GM13976 (cell line): Measurements from ENCODE around the gene TTC23L.
"Not testable (repeated sequence)": the region's sequence is repeated elsewhere in the genome, so short reads cannot be mapped to it uniquely, and the experiment has no call there.

Experiments used
- DNase-seq: peaks from one replicate; pipeline ENCODE4 v3.0.0; 2012; ENCODE audit warnings: low spot score
- CTCF ChIP-seq: IDR thresholded peaks from 2 replicates; pipeline ENCODE4 v1.5.1; 2012; ENCODE audit warnings: borderline replicate concordance, mild to moderate bottlenecking; ENCODE audit not compliant: insufficient read depth; ENCODE audit errors: extremely low read depth, missing control alignments, control extremely low read depth
- in situ Hi-C: fragments of 300-500 bp; cut with MboI; formaldehyde crosslinking; loops from one replicate; pipeline ENCODE4 v1.12.0; 2022; ENCODE audit warnings: low sequenced_read_pairs, mixed read lengths, inconsistent platforms; ENCODE audit not compliant: unreplicated experiment

TTC23L gene

GRCh38 chr5:34919077-34919476 lies 80.1 kb downstream of the TTC23L start:
- no peak for TF ChIP-seq CTCF
- in situ Hi-C loops = no loop called here
- DNase-seq = no peak

GRCh38 chr5:34923256-34923655 lies 84.3 kb downstream of the TTC23L start:
- DNase-seq, in situ Hi-C loops: not testable (repeated sequence)

GRCh38 chr5:34923694-34924461 lies 84.9 kb downstream of the TTC23L start:
- peak; percentile 36 for DNase-seq
- no peak for TF ChIP-seq CTCF
- in situ Hi-C loops = no loop called here

- in situ Hi-C loops = no loop called here
- DNase-seq = no peak
- no peak for TF ChIP-seq CTCF
Measured at GRCh38 chr5:34924462-34924765, 85.5 kb downstream of the TTC23L start.

GRCh38 chr5:34926318-34926888 lies 87.4 kb downstream of the TTC23L start:
- in situ Hi-C loops = no loop called here
- DNase-seq = no peak
- no peak for TF ChIP-seq CTCF

- in situ Hi-C loops = no loop called here
- no peak for TF ChIP-seq CTCF
- no peak for DNase-seq
Measured at GRCh38 chr5:34927785-34928184, 88.8 kb downstream of the TTC23L start.

- in situ Hi-C loops = no loop called here
- no peak for DNase-seq
- no peak for TF ChIP-seq CTCF
Measured at GRCh38 chr5:34928267-34928666, 89.3 kb downstream of the TTC23L start.
